Aorta (tissue), 5 donors: ENCODE measurements around the gene DDX24. TPM values are rescaled to one million over a fixed set of nuclear protein-coding genes. Genes with fewer than 3 reads are reported as not detected.

ENCODE experiments used
- ATAC-seq: fragments of 200-7000 bp; cut with Tn5 transposase; one replicate; pipeline ENCODE4 v1.9.1; 2022; ENCODE audit warnings: moderate library complexity; ENCODE audit not compliant: low FRiP score
- DNase-seq, 2 donors: peaks; one replicate each; pipeline ENCODE4 v3.0.0-alpha.2; 2020
- H3K27ac ChIP-seq, 2 donors: one replicate each; pipeline ENCODE4 v1.5.1; 2013; ENCODE audit warnings: low read length in 2 of 2, mild to moderate bottlenecking in 2 of 2, moderate library complexity in 2 of 2, control low read depth in 1 of 2, inconsistent platforms in 1 of 2, low read depth in 1 of 2
- H3K27me3 ChIP-seq, 2 donors: one replicate each; pipeline ENCODE4 v1.6.1; 2013; ENCODE audit warnings: control low read depth in 1 of 2, low read length in 1 of 2, mild to moderate bottlenecking in 1 of 2, moderate library complexity in 1 of 2; ENCODE audit not compliant: insufficient read depth in 2 of 2, control insufficient read depth in 1 of 2
- H3K36me3 ChIP-seq, 2 donors: one replicate each; pipeline ENCODE4 v1.6.1; 2013; ENCODE audit warnings: control low read depth in 1 of 2, low read length in 1 of 2, mild to moderate bottlenecking in 1 of 2; ENCODE audit not compliant: insufficient read depth in 2 of 2, control insufficient read depth in 1 of 2
- H3K4me1 ChIP-seq, 2 donors: one replicate each; pipeline ENCODE4 v1.6.1; 2013; ENCODE audit warnings: low read length in 2 of 2, control low read depth in 1 of 2, mild to moderate bottlenecking in 1 of 2, moderate library complexity in 1 of 2; ENCODE audit not compliant: insufficient read depth in 2 of 2, control insufficient read depth in 1 of 2
- H3K4me3 ChIP-seq, 2 donors: one replicate each; pipeline ENCODE4 v1.5.1; 2013; ENCODE audit warnings: low read length in 2 of 2, control low read depth in 1 of 2, mild to moderate bottlenecking in 1 of 2
- H3K9me3 ChIP-seq: one replicate; pipeline ENCODE4 v1.6.1; 2013; ENCODE audit warnings: mild to moderate bottlenecking, low read length; ENCODE audit not compliant: control insufficient read depth
- WGBS, 2 donors: extraction: QIAGEN DNeasy Blood & Tissue Kit; methylation state at CpG; one replicate each; pipeline ENCODE4 v1.1.7; 2013; 5-methylcytosine and 5-hydroxymethylcytosine counted together
- intact Hi-C, 2 donors: fragments of 100-400 bp; cut with DNase I; formaldehyde crosslinking; loops; one replicate each; pipeline versions ENCODE4 v1.14.2 to v1.15.0; 2022
- polyA plus RNA-seq, 2 donors: library from polyadenylated mRNA; stranded (reverse); fragments of 200-250 nt; gene quantifications; one replicate each; pipeline ENCODE4 v1.2.3, GENCODE V29; 2013
- total RNA-seq, 2 donors: library from RNA; stranded (reverse); fragmentation: NEBNext Ultra II Directional; extraction: Animal tissue kit (Norgen Biotek cat#: 25700); gene quantifications; one replicate each; pipeline ENCODE4 v1.2.1, GENCODE V29; 2021
- donor health status: healthy with polysubstance abuse.
- donor health status: Bipolar disorder and iron deficiency.
- donor health status: DM: no; HTN: no; CAD: no.
- donor health status: DM: no; HTN: no; CAD: no.
- donor health status: DM: yes; HTN: yes; CAD: no.

Gene DDX24
- total and polyA plus RNA-seq, 4 donors = 43.7 to 198 (median 174) TPM

- Histone ChIP-seq H3K27me3 (no peaks in the 10 kb centered on the region), H3K36me3 (no peaks in the 10 kb centered on the region), H3K4me1 (no peaks in the 10 kb centered on the region), H3K27ac (no peak overlapping the region), H3K4me3 (no peak overlapping the region), H3K9me3 (no peaks in the 10 kb centered on the region)
- intact Hi-C loops = loop anchor here in 1 of 2 donors (5.0 kb wide), 1 partner anchor 44 kb away; the partner anchor contains the start of genes DDX24 and IFI27L1
- 84 to 88% methylated on average over 1 of the region's 1 CpG for WGBS, 2 donors
- DNase-seq (no peak), ATAC-seq (no peak)
These were observed 45.3 kb upstream of the DDX24 start for GRCh38 chr14:94126419-94126677.

- DNase-seq (no peak), ATAC-seq (no peak)
- no peak overlapping the region for H3K27ac ChIP-seq
- no peak overlapping the region for H3K4me3 ChIP-seq
- intact Hi-C loops = loop anchor here in 1 of 2 donors (5.0 kb wide), 1 partner anchor 44 kb away; the partner anchor contains the start of genes DDX24 and IFI27L1
- no peaks in the 10 kb centered on the region for H3K27me3 ChIP-seq
- WGBS, 2 donors = 91% methylated on average over 6 of the region's 6 CpGs
- no peaks in the 10 kb centered on the region for H3K36me3 ChIP-seq
- no peaks in the 10 kb centered on the region for H3K4me1 ChIP-seq
- no peaks in the 10 kb centered on the region for H3K9me3 ChIP-seq
These were observed 44.8 kb upstream of the DDX24 start for GRCh38 chr14:94125659-94126418.

GRCh38 chr14:94124582-94125377 is 43.8 kb upstream of the DDX24 start:
- Histone ChIP-seq H3K27me3 (no peaks in the 10 kb centered on the region), H3K4me1 (no peaks in the 10 kb centered on the region), H3K36me3 (no peaks in the 10 kb centered on the region), H3K4me3 (no peak overlapping the region), H3K9me3 (peaks cover 5% of the 10 kb centered on the region), H3K27ac (no peak overlapping the region)
- WGBS, 2 donors = 78 to 92% methylated on average over 9 of the region's 9 CpGs
- DNase-seq (no peak), ATAC-seq (no peak)
- intact Hi-C loops = loop anchor here in 1 of 2 donors (5.0 kb wide), 1 partner anchor 42 kb away; the partner anchor contains the start of genes DDX24 and IFI27L1

- DNase-seq (no peak), ATAC-seq (no peak)
- H3K27ac ChIP-seq = no peak overlapping the region
- peaks cover 8% of the 10 kb centered on the region for H3K9me3 ChIP-seq
- intact Hi-C loops = no loop called here
- 89 to 92% methylated on average over 1 of the region's 1 CpG for WGBS, 2 donors
- H3K4me1 ChIP-seq = no peaks in the 10 kb centered on the region
- H3K36me3 ChIP-seq = no peaks in the 10 kb centered on the region
- no peak overlapping the region for H3K4me3 ChIP-seq
- H3K27me3 ChIP-seq = no peaks in the 10 kb centered on the region
These were observed 42.9 kb upstream of the DDX24 start for GRCh38 chr14:94123868-94124267.

GRCh38 chr14:94123296-94123695 is 42.3 kb upstream of the DDX24 start:
- DNase-seq (no peak), ATAC-seq (no peak)
- WGBS, 2 donors = 92 to 93% methylated on average over 9 of the region's 9 CpGs
- no peaks in the 10 kb centered on the region for H3K4me1 ChIP-seq
- peaks cover 8% of the 10 kb centered on the region for H3K9me3 ChIP-seq
- intact Hi-C loops = no loop called here
- H3K4me3 ChIP-seq = no peak overlapping the region
- H3K36me3 ChIP-seq = no peaks in the 10 kb centered on the region
- no peaks in the 10 kb centered on the region for H3K27me3 ChIP-seq
- H3K27ac ChIP-seq = no peak overlapping the region

GRCh38 chr14:94122438-94122837 is 41.4 kb upstream of the DDX24 start:
- Histone ChIP-seq H3K4me1 (no peaks in the 10 kb centered on the region), H3K27ac (no peak overlapping the region), H3K27me3 (no peaks in the 10 kb centered on the region), H3K4me3 (no peak overlapping the region), H3K9me3 (peaks cover 8% of the 10 kb centered on the region), H3K36me3 (no peaks in the 10 kb centered on the region)
- intact Hi-C loops = no loop called here
- WGBS, 2 donors = 64 to 92% methylated on average over 3 of the region's 3 CpGs
- ATAC-seq (no peak), DNase-seq (no peak)

- H3K36me3 ChIP-seq = no peaks in the 10 kb centered on the region
- no peaks in the 10 kb centered on the region for H3K27me3 ChIP-seq
- no peaks in the 10 kb centered on the region for H3K4me1 ChIP-seq
- WGBS, 2 donors = 38 to 50% methylated on average over 3 of the region's 3 CpGs
- intact Hi-C loops = no loop called here
- DNase-seq (no peak), ATAC-seq (no peak)
- H3K4me3 ChIP-seq = no peak overlapping the region
- H3K9me3 ChIP-seq = peaks cover 8% of the 10 kb centered on the region
- H3K27ac ChIP-seq = no peak overlapping the region
These were observed 40.5 kb upstream of the DDX24 start for GRCh38 chr14:94121485-94121884.

GRCh38 chr14:94120667-94121340 is 39.8 kb upstream of the DDX24 start:
- Histone ChIP-seq H3K27me3 (no peaks in the 10 kb centered on the region), H3K36me3 (no peaks in the 10 kb centered on the region), H3K4me3 (no peak overlapping the region), H3K4me1 (no peaks in the 10 kb centered on the region), H3K27ac (no peak overlapping the region), H3K9me3 (peaks cover 8% of the 10 kb centered on the region)
- intact Hi-C loops = no loop called here
- ATAC-seq = no peak
- 70 to 72% methylated on average over 5 of the region's 5 CpGs for WGBS, 2 donors
- DNase-seq = no peak
